DMS 273 treated with DMSO at 0.1 percent for 48 hours (cell line): ENCODE data around the gene ARHGAP29.

Experiments used
- DNase-seq: peaks from one replicate; lab custom pipeline; 2025; lab: John Stamatoyannopoulos, UW

The ARHGAP29 gene

DNA sequence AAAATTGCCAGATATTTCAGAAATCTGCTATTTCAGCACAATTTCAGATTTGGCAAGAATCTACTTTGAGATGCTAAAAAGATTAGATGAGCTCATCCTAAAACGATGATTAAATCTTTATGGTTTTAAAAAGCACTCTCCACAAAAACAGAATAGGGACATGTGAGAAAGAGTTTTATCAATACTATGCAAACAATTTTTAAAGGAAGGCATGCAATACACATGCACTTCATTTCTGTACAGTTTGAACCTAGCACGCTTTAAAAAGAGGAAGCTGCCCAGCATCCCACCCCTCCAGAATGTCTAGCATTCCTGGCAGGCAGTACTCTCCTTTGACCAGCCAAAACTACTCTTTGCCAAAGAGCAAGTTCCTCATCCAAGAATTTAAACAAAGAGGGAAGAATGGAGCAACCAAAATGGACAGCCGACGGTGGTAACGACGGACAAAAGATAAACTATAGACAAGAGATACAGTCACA, 1.3 kb downstream of the ARHGAP29 start:
- no peak for DNase-seq

DNA sequence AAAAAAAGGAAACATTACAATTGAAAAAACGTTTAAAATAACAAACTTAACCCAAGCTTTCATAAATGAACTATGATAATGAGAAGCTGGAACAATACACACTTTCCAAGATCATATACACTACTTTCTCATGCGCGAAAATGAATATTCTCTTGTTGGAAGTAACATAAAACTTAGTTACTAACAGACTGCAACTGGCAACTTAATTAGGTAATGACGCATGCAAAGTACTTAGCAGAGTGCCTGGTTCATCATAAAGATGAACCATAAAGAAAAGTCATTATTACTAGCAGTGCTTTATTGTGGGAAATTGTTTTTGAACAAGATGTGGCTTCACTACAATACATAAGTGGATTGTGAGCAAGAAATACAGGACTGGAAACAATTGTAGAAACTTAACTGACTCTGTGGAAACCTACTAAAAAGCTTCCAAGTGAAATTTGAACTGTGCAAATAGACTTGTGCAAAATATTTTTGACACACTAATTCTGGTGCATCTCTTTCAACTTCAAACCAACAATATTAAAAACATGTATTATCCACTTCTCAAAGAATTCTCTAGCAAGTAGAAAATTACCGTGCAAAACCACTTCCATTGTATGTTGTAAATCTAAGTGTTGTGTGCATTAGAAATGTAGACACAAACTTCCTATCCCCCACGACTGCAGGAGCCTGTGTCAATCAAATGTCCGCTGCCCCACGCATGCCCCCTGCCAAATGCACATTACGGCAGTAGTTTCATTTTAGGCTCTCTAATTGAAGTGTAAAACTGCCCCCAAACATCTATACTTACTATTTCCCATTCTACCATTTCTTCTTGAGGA, 2.0 kb downstream of the ARHGAP29 start:
- DNase-seq = no peak

DNA sequence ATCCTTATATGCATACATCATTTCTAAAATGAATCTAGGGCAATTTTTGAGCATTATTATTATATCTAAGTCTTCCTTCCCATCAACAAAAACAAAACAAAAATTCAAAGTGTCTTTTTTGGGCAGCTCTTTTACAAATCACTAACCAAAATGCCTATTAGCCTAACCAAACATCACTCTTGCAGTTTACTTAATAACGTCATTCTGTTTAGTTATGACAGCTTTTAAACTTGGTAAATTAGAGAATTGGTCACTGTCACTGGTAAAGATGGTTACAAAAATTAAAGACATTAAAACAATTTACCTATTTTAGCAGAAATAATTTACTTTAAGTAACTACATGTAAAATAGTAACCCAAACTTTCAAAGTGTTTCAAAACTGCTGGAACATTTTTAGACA, 2.8 kb downstream of the ARHGAP29 start:
- DNase-seq = no peak

DNA sequence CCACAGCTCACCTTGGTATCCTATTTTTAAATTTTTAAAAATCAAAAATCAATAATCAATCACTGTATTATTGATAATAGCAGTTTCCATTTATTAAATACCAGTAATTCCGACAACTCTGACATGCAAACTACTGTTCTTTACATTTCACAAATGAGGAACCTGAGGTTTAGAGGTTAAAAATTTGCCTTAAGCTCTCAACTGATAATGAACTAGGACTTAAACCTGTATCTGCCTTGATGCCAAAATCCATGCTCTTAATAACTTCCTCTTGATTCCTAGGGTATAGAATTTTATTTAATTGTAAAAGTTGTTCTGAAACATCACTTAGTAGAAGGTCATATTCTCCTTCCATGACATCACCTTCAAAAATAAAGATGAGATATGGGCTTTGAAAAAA, 5.6 kb downstream of the ARHGAP29 start:
- no peak for DNase-seq

DNA sequence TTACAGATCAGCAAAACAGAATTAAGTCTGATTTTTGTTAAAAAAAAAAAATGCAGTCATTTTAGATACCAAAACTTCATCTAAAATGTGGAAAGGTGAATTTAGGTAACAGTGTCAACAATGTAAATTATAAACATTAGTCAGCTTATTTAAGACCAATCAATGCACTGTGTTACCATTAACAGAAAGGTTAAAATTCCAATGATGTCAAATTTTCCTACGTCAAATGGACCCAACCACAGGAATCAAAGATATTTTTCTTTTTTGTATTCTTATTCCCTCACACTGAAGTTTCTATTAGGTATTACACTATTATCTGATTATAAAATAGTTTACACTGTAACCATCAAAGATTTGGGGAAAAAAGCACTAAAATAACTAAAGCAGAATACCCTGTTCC, 6.5 kb downstream of the ARHGAP29 start:
- no peak for DNase-seq

DNA sequence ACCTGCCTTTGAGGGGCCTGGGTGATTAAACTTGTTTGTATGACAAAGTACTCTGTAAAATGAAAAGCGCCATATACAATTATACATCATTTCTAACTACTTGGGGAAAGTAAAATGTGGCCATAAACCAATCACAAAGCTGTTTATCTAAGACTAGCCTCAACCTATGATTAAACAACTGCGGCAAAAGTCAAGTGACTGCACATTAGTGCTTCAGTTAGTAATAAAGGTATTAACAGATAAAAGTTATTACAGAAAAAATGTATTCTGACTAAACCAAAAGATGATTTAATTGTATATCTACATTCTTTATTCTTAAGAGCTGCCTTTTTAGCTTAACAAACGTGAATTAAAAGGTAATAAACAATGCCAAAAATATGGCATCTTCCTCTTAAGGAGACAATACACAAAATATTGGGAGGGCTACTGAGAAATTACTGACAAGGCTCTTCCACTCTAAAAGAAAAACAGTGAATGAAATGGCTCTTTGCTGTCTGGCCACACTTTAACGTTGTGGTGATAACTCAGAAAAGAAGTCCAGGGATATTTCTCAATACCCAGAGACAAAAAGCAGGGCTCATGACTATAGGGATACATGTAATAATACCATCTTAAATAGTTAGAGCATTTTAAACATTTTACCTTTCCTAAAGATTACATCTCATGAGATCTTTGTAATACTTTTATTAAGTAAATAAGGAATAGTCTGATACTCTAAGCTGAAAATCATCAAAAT, 8.6 kb downstream of the ARHGAP29 start:
- no peak for DNase-seq

- DNase-seq = no peak
Observed at GRCh38 chr1:94227624-94228023, 9.8 kb downstream of the ARHGAP29 start.

DNA sequence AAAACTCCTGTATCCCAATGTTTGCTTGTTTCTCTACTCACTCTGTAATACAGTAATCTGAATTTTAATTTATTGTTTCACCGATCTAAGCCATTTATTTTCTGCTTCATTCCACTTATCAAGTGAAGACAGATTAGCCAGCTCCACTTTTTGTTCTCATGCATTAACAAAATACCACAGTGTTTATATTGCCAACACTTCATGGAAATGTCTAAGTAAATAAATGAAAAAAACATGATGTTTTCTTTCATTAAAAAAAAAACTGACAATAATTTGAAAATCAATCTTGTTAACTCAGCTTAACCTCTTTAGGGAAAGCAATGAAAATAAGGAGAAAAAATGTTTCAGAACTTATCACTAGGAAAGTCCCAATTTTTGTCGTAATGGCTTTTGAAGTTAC, 11.5 kb downstream of the ARHGAP29 start:
- no peak for DNase-seq

DNA sequence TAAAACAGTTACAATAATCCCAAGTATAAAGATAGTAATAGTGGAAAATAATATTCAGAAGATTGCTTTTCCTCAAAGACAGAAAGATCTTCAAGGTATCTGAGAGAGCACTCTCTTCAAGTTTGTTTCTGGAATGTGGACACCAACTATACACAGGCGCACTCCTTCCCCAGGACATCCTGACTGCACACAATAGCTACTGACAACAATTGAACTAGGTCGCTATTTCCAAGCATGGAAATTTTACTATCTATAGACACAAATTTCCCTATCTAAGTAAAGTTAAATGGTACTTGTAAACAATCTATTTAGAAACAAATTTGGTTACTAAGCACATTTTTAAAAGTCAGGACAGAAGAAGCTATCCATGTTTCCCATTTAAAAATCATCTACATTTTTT, 19.1 kb downstream of the ARHGAP29 start:
- DNase-seq = no peak

DNA sequence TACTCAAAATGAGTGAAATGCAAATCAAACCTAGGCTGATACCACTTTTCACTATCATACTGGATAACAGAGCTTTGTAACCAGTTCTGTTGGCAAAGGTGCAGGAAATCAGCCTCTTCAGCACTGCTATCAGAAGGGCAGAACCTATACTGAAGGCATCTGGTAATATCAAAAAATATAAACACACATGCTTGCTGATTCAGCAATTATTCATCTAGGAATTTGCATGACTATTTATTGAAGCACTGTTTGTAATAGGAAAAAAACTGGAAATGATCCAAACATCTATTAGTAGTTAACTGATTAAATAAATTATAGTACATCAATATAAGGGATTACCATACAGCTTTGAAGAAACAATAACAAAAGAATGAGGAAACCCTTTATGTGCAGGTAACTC, 21.4 kb downstream of the ARHGAP29 start:
- DNase-seq = no peak

GRCh38 chr1:94209982-94210381, 27.4 kb downstream of the ARHGAP29 start:
- DNase-seq = no peak

- DNase-seq = no peak
Observed at GRCh38 chr1:94209425-94209824, 28.0 kb downstream of the ARHGAP29 start.

- no peak for DNase-seq
Observed at GRCh38 chr1:94207695-94208094, 29.7 kb downstream of the ARHGAP29 start.

- no peak for DNase-seq
Observed at GRCh38 chr1:94205639-94206038, 31.7 kb downstream of the ARHGAP29 start.

GRCh38 chr1:94202241-94202640, 35.1 kb downstream of the ARHGAP29 start:
- DNase-seq = no peak

DNA sequence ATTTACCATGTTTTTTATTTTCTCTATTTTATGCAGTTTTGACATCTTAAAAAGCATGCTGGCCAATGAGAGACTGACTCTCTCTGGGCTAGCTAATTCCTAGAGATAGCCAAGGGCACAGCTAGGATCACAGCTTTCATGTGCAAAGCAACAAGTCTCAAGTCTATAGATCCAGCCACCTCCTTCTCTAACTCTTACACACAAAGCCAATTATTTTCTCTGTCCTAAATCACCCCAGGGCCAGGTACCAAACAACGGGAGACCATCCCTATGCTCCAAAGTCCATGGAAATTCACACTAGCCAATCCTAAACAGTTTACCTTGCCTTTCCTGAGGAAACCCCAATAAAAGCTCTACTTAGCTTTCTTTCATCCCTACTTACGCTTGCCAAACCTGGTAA, 38.0 kb downstream of the ARHGAP29 start:
- no peak for DNase-seq

DNA sequence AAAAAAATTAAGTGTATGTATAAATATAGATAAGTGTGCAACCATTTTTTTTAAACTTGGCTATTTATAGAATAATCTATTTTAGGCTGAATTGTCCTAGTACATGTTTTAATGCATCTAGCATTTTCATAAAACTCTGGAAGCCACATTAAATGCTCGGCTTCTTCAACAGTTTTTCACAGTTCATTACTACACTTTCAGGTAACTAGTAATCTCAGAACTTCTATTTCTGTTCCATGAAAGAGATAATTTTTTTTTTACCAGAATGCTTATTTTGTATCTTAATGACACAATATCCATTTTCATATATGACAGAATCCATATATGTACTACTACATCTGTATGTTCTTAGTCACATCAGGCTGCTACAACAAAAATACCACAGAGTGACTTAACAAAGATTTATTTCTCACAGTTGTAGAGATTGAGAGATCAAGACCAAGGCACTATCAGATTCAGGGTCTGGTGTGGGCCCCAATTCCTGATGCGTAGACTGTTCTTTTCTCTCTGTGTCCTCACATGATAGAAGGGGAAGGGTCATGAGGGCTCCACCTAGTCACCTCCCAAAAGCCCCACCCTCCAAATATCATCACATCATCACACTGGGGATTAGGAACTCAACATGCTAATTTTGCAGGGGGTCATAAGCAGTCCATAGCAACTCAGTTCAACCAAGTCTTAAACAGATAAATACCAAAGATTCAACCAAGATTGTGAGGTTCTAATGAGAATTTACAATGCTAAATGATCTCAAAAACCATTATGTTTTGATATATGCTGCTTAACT, 43.1 kb downstream of the ARHGAP29 start:
- no peak for DNase-seq

DNA sequence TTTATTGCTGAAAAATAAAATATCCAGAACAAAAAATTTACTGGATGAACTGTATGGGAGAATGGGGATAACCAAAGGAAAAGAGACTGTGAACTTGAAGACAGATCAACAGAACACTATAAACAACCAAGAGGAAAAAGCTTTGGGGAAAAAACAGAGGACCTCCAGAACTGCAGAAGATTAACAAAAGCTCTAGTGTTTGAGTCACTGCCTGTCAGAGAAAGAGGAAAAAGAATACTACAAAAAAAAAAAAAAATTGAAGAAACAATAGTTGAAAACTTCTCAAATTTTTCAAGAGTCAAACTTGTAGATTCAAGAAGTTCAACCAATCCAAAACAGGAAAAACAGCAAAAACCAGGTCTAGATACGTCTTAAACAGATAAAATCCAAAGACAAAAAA, 44.3 kb downstream of the ARHGAP29 start:
- DNase-seq = no peak

DNA sequence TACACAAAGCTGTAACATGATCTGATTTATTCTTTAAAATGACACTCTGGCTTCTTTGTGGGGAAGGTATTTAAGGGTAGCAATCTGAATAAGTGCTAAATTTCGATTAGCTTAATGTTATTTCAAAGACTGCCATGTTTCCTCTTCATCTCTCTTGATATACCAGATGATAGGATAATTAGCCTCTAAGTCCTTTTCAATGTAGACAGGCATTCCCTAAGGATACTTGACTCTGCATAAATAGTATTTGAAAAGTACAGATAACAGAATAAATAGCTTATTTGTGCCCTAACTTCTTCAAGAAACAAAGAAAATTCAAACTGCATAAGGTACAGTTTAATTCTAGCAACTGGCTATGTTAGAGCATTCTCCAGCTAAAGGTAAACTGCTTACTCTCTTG, 46.2 kb downstream of the ARHGAP29 start:
- DNase-seq = no peak

GRCh38 chr1:94186946-94187345, 50.4 kb downstream of the ARHGAP29 start:
- no peak for DNase-seq

DNA sequence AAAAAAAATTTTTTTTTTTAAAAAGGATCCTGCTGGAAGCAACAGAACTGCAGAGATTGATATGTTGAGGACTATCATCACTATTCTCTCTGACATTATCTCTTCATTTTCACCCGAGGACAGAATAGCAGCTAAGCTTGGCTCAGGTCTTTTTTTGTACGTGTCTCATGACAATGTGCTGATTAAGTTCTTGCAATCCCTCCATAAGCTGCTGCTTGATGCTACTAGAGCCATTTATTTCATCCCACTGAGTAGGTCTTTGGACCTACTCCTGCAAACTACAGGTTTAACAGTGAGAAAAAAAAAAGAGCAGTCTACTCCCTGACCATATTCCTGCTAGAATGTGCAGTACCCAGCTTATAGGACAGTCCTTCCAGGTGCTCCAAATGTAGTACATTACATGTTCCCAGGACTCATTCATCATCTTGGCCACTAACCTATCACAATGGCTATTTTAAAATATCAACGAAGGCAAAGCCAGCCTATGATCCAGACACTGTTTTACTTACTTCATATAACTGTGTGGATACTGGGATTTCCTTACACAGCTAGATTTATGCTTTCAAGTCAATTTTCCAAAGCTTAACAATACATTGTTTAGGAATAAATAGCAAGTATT, 54.1 kb downstream of the ARHGAP29 start:
- DNase-seq = no peak

DNA sequence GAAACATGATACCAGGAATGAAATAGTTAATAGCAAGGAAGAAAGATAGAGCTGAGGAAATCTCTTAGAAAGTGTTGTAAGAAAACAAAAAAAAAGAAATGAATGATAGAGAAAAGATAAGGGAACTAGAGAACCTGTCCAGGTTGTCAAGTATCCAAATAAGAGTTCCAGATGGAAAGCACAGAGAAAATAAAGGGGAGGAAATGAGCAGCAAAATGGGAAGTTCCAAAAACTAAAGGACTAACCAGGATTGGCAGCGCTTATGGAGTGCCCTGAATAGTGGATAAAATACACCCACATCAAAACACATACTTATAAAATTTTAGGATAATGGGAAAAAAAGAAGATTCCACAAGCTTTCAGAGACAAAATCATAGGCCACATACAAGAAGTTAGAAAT, 55.2 kb downstream of the ARHGAP29 start:
- no peak for DNase-seq
